HepG2 (cell line): ENCODE results near the gene GON7. TPM values are rescaled to one million over a fixed set of nuclear protein-coding genes. Genes with fewer than 3 reads are reported as not detected.

Source experiments
- ARID2 ChIP-seq: sonication (generic); formaldehyde crosslinking; IDR thresholded peaks from 2 replicates; pipeline ENCODE4 v1.8.1; 2022; ENCODE audit warnings: mild to moderate bottlenecking, missing genetic modification reagents, borderline replicate concordance
- CREB1 ChIP-seq, 2 experiments: fragments of 450-650 bp in 1 of 2; IDR thresholded peaks; 2 replicates each; pipeline ENCODE4 v1.6.1; 2016 to 2017; ENCODE audit warnings: control low read depth in 1 of 2, mild to moderate bottlenecking in 1 of 2, missing compliant biosample characterization in 1 of 2, missing genetic modification characterization in 1 of 2
- HNRNPH1 ChIP-seq: fragments of 200-400 bp; formaldehyde crosslinking; optimal IDR thresholded peaks from 2 replicates; pipeline ENCODE3; 2017; ENCODE audit warnings: mild to moderate bottlenecking, low read depth, low read length
- KAT2B ChIP-seq: fragments of 150-350 bp; IDR thresholded peaks from 2 replicates; pipeline ENCODE4 v1.6.1; 2014; ENCODE audit warnings: low read depth, low read length, borderline replicate concordance
- KMT2A ChIP-seq: sonication (generic); formaldehyde crosslinking; IDR thresholded peaks from 2 replicates; pipeline ENCODE4 v1.4.0; 2020; ENCODE audit warnings: missing genetic modification reagents
- ZKSCAN1 ChIP-seq: fragments of 150-350 bp; IDR thresholded peaks from 2 replicates; pipeline ENCODE4 v1.6.1; 2014; ENCODE audit warnings: low read length
- ZNF543 ChIP-seq: sonication (generic); formaldehyde crosslinking; IDR thresholded peaks from 2 replicates; pipeline ENCODE4 v1.4.0; 2020; ENCODE audit warnings: mild to moderate bottlenecking, missing genetic modification reagents
- ZNF549 ChIP-seq: sonication (generic); formaldehyde crosslinking; IDR thresholded peaks from 2 replicates; pipeline ENCODE4 v1.5.0; 2020; ENCODE audit warnings: missing genetic modification reagents
- ZNF672 ChIP-seq: sonication (generic); formaldehyde crosslinking; IDR thresholded peaks from 2 replicates; pipeline ENCODE4 v1.8.1; 2022; ENCODE audit warnings: missing genetic modification reagents
- polyA plus RNA-seq, 8 experiments: library from polyadenylated mRNA; depleted of rRNA in 3 of 8; stranded (reverse) in 7 of 8; unstranded in 1 of 8; fragments of >200 nt; fragmentation: Illumina TruSeq in 4 of 8; extraction: Trizol in 4 of 8; gene quantifications; 2 replicates each; pipeline versions ENCODE4 v1.2.1 to v1.2.3, GENCODE V29; 2011 to 2016; ENCODE audit warnings: low read depth in 4 of 8, missing spikeins in 1 of 8, mixed read lengths in 1 of 8; ENCODE audit not compliant: insufficient read depth in 1 of 8
- total RNA-seq, 5 experiments: library from RNA; depleted of rRNA; stranded (reverse); fragments of >200 nt; fragmentation: Illumina TruSeq; extraction: Trizol; gene quantifications; 2 replicates each; pipeline ENCODE4 v1.2.3, GENCODE V29; 2016; ENCODE audit warnings: low read depth in 1 of 5
- TF ChIP-seq, protein P1 (sequence below): sonication (generic); formaldehyde crosslinking; IDR thresholded peaks from 2 replicates; pipeline ENCODE4 v1.5.1; 2020; ENCODE audit warnings: mild to moderate bottlenecking, missing genetic modification reagents, borderline replicate concordance
- TF ChIP-seq, protein P2 (sequence below): sonication (generic); formaldehyde crosslinking; IDR thresholded peaks from 2 replicates; pipeline ENCODE4 v1.5.0; 2020; ENCODE audit warnings: mild to moderate bottlenecking, missing genetic modification reagents
- TF ChIP-seq, protein P3 (sequence below): IDR thresholded peaks from 2 replicates; pipeline ENCODE4 v1.6.1; 2016; ENCODE audit warnings: missing compliant biosample characterization, missing genetic modification reagents, borderline replicate concordance
- TF ChIP-seq, protein P4 (sequence below): sonication (generic); formaldehyde crosslinking; IDR thresholded peaks from 2 replicates; pipeline ENCODE4 v1.4.0; 2020; ENCODE audit warnings: missing genetic modification reagents
- TF ChIP-seq, protein P5 (sequence below): sonication (generic); formaldehyde crosslinking; IDR thresholded peaks from 2 replicates; pipeline ENCODE4 v1.8.0; 2022; ENCODE audit warnings: mild to moderate bottlenecking, missing genetic modification reagents, moderate library complexity

GON7 gene
- total and polyA plus RNA-seq, 2 of the 13 experiments (the other 11 are each of a cell fraction or from before 2014, with no cell fraction given), result 11.9 to 28.0 TPM

DNA sequence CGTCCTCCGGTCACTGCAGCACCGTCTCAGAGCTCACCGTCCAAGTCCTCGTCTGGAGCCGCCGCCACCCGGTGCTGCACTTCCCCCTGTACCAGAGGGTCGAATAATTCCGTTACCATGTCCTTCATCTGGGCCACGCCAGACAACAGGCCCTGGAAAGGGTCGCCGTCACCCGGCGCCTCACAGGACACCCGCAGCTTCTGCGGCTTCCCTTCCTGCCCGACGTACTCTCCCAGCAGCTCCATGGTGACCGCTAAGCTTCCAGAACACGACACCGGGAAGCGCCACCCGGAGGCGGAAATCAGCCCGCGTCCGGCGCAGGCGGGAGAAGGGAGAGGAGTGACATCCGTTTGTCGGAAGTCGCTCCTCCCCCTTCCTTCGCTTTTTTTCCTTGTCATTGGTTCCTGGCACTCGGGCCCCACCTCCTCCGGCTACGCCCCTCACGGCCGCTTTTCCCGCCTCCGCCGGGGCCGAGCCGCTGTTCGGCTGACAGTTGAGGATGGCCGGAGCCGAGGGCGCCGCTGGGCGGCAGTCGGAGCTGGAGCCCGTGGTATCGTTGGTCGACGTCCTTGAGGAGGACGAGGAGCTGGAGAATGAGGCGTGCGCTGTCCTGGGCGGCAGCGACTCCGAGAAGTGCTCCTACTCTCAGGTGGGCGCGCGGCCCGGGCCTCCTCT lies at the start of gene GON7, which contains the start of gene UBR7 (continued):
- TF ChIP-seq, protein P1, sequence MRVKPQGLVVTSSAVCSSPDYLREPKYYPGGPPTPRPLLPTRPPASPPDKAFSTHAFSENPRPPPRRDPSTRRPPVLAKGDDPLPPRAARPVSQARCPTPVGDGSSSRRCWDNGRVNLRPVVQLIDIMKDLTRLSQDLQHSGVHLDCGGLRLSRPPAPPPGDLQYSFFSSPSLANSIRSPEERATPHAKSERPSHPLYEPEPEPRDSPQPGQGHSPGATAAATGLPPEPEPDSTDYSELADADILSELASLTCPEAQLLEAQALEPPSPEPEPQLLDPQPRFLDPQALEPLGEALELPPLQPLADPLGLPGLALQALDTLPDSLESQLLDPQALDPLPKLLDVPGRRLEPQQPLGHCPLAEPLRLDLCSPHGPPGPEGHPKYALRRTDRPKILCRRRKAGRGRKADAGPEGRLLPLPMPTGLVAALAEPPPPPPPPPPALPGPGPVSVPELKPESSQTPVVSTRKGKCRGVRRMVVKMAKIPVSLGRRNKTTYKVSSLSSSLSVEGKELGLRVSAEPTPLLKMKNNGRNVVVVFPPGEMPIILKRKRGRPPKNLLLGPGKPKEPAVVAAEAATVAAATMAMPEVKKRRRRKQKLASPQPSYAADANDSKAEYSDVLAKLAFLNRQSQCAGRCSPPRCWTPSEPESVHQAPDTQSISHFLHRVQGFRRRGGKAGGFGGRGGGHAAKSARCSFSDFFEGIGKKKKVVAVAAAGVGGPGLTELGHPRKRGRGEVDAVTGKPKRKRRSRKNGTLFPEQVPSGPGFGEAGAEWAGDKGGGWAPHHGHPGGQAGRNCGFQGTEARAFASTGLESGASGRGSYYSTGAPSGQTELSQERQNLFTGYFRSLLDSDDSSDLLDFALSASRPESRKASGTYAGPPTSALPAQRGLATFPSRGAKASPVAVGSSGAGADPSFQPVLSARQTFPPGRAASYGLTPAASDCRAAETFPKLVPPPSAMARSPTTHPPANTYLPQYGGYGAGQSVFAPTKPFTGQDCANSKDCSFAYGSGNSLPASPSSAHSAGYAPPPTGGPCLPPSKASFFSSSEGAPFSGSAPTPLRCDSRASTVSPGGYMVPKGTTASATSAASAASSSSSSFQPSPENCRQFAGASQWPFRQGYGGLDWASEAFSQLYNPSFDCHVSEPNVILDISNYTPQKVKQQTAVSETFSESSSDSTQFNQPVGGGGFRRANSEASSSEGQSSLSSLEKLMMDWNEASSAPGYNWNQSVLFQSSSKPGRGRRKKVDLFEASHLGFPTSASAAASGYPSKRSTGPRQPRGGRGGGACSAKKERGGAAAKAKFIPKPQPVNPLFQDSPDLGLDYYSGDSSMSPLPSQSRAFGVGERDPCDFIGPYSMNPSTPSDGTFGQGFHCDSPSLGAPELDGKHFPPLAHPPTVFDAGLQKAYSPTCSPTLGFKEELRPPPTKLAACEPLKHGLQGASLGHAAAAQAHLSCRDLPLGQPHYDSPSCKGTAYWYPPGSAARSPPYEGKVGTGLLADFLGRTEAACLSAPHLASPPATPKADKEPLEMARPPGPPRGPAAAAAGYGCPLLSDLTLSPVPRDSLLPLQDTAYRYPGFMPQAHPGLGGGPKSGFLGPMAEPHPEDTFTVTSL (CRISPR knock-in tag), result peak; percentile 43; the same call in 1 of the 2 replicates
- TF ChIP-seq, protein P2, sequence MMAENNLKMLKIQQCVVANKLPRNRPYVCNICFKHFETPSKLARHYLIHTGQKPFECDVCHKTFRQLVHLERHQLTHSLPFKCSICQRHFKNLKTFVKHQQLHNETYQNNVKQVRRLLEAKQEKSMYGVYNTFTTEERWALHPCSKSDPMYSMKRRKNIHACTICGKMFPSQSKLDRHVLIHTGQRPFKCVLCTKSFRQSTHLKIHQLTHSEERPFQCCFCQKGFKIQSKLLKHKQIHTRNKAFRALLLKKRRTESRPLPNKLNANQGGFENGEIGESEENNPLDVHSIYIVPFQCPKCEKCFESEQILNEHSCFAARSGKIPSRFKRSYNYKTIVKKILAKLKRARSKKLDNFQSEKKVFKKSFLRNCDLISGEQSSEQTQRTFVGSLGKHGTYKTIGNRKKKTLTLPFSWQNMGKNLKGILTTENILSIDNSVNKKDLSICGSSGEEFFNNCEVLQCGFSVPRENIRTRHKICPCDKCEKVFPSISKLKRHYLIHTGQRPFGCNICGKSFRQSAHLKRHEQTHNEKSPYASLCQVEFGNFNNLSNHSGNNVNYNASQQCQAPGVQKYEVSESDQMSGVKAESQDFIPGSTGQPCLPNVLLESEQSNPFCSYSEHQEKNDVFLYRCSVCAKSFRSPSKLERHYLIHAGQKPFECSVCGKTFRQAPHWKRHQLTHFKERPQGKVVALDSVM (CRISPR knock-in tag), result 0 out of 2 replicates have a peak, but pooled peaks have one; percentile 10
- TF ChIP-seq, protein P3, sequence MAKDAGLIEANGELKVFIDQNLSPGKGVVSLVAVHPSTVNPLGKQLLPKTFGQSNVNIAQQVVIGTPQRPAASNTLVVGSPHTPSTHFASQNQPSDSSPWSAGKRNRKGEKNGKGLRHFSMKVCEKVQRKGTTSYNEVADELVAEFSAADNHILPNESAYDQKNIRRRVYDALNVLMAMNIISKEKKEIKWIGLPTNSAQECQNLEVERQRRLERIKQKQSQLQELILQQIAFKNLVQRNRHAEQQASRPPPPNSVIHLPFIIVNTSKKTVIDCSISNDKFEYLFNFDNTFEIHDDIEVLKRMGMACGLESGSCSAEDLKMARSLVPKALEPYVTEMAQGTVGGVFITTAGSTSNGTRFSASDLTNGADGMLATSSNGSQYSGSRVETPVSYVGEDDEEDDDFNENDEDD, result peak; percentile 98
- TF ChIP-seq ZNF672 (CRISPR knock-in tag) (no peak), ARID2 (CRISPR knock-in tag) (no peak; the same call in 1 of the 2 replicates), ZNF549 (CRISPR knock-in tag) (no peak), HNRNPH1 (no peak), ZKSCAN1 (no peak), KAT2B (no peak), KMT2A (CRISPR knock-in tag) (peak; percentile 95), CREB1 (IDR thresholded peaks at IDR 0.05) (peak; percentile 83), CREB1 (CRISPR knock-in tag; IDR thresholded peaks at IDR 0.05) (peak; percentile 85), ZNF543 (CRISPR knock-in tag) (peak; percentile 71; the same call in 1 of the 2 replicates)
- TF ChIP-seq, protein P4, sequence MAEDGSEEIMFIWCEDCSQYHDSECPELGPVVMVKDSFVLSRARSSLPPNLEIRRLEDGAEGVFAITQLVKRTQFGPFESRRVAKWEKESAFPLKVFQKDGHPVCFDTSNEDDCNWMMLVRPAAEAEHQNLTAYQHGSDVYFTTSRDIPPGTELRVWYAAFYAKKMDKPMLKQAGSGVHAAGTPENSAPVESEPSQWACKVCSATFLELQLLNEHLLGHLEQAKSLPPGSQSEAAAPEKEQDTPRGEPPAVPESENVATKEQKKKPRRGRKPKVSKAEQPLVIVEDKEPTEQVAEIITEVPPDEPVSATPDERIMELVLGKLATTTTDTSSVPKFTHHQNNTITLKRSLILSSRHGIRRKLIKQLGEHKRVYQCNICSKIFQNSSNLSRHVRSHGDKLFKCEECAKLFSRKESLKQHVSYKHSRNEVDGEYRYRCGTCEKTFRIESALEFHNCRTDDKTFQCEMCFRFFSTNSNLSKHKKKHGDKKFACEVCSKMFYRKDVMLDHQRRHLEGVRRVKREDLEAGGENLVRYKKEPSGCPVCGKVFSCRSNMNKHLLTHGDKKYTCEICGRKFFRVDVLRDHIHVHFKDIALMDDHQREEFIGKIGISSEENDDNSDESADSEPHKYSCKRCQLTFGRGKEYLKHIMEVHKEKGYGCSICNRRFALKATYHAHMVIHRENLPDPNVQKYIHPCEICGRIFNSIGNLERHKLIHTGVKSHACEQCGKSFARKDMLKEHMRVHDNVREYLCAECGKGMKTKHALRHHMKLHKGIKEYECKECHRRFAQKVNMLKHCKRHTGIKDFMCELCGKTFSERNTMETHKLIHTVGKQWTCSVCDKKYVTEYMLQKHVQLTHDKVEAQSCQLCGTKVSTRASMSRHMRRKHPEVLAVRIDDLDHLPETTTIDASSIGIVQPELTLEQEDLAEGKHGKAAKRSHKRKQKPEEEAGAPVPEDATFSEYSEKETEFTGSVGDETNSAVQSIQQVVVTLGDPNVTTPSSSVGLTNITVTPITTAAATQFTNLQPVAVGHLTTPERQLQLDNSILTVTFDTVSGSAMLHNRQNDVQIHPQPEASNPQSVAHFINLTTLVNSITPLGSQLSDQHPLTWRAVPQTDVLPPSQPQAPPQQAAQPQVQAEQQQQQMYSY (CRISPR knock-in tag), result peak; percentile 32; the same call in 1 of the 2 replicates
- TF ChIP-seq, protein P5, sequence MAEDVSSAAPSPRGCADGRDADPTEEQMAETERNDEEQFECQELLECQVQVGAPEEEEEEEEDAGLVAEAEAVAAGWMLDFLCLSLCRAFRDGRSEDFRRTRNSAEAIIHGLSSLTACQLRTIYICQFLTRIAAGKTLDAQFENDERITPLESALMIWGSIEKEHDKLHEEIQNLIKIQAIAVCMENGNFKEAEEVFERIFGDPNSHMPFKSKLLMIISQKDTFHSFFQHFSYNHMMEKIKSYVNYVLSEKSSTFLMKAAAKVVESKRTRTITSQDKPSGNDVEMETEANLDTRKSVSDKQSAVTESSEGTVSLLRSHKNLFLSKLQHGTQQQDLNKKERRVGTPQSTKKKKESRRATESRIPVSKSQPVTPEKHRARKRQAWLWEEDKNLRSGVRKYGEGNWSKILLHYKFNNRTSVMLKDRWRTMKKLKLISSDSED (CRISPR knock-in tag), result no peak
